IMR-90 (cell line): Measurements from ENCODE around the gene SORL1. TPM values are rescaled to one million over a fixed set of nuclear protein-coding genes. Genes with fewer than 3 reads are reported as not detected.

Source experiments
- ATAC-seq: fragments of 200-7000 bp; cut with Tn5 transposase; 2 replicates; pipeline ENCODE4 v1.9.1; 2020; ENCODE audit warnings: low read depth, mild to moderate bottlenecking, moderate library complexity
- BruUV-seq: library from RNA; stranded (reverse); fragments of 400-500 nt; replicated peaks from 2 replicates; lab custom pipeline; 2021; lab: Mats Ljungman, UMichigan
- CTCF ChIA-PET: fragments of 300-600 bp; formaldehyde crosslinking; extraction: SDS; loops from one replicate; lab custom pipeline; 2021; ENCODE audit warnings: antibody characterized with exemption; lab: Yijun Ruan, JAX
- POLR2A ChIA-PET: fragments of 300-600 bp; sonication (Branson Sonifier 250); formaldehyde crosslinking; loops from one replicate; lab custom pipeline; 2022; ENCODE audit warnings: antibody characterized with exemption; ENCODE audit not compliant: unreplicated experiment; lab: Charles Lee
- DNase-seq: peaks from one replicate; pipeline ENCODE4 v3.0.0; 2013
- H2AFZ ChIP-seq: replicated peaks from 2 replicates; pipeline ENCODE3; 2013; ENCODE audit warnings: low read length, mild to moderate bottlenecking; ENCODE audit not compliant: poor library complexity
- H2AK5ac ChIP-seq: 2 replicates; pipeline ENCODE4 v1.6.1; 2013; ENCODE audit warnings: low read depth, low read length, inconsistent platforms
- H2AK9ac ChIP-seq: replicated peaks from 2 replicates; pipeline ENCODE3; 2013; ENCODE audit warnings: mild to moderate bottlenecking, low read depth, low read length, moderate library complexity; ENCODE audit not compliant: poor library complexity
- H2BK120ac ChIP-seq: 2 replicates; pipeline ENCODE4 v1.6.1; 2013; ENCODE audit warnings: low read depth, low read length, inconsistent platforms
- H2BK15ac ChIP-seq: 3 replicates; pipeline ENCODE4 v1.6.1; 2013; ENCODE audit warnings: low read depth, low read length, inconsistent platforms
- H2BK20ac ChIP-seq: 2 replicates; pipeline ENCODE4 v1.6.1; 2013; ENCODE audit warnings: low read depth, mild to moderate bottlenecking, inconsistent platforms, low read length, moderate library complexity
- H2BK5ac ChIP-seq: 2 replicates; pipeline ENCODE4 v1.6.1; 2013; ENCODE audit warnings: mild to moderate bottlenecking, low read depth, low read length, inconsistent platforms; ENCODE audit not compliant: poor library complexity, severe bottlenecking
- H3K14ac ChIP-seq: replicated peaks from 2 replicates; pipeline ENCODE4 v1.6.1; 2013; ENCODE audit warnings: low read depth, low read length, inconsistent platforms
- H3K18ac ChIP-seq: 2 replicates; pipeline ENCODE4 v1.6.1; 2013; ENCODE audit warnings: low read depth, low read length, control low read depth
- H3K23ac ChIP-seq: 2 replicates; pipeline ENCODE4 v1.6.1; 2013; ENCODE audit warnings: low read depth, low read length, inconsistent platforms
- H3K27ac ChIP-seq: 2 replicates; pipeline ENCODE4 v1.5.1; 2013; ENCODE audit warnings: mild to moderate bottlenecking, control low read depth, low read length; ENCODE audit not compliant: insufficient read depth
- H3K27me3 ChIP-seq: 2 replicates; pipeline ENCODE4 v1.6.1; 2013; ENCODE audit warnings: low read length; ENCODE audit not compliant: control insufficient read depth, insufficient read depth
- H3K36me3 ChIP-seq: 2 replicates; pipeline ENCODE4 v1.6.1; 2013; ENCODE audit warnings: low read length, mixed read lengths; ENCODE audit not compliant: control insufficient read depth, insufficient read depth
- H3K4ac ChIP-seq: 2 replicates; pipeline ENCODE4 v1.6.1; 2013; ENCODE audit warnings: low read depth, low read length, inconsistent platforms
- H3K4me1 ChIP-seq: 2 replicates; pipeline ENCODE4 v1.6.1; 2013; ENCODE audit warnings: low read length, mixed read lengths; ENCODE audit not compliant: control insufficient read depth, insufficient read depth
- H3K4me2 ChIP-seq: 2 replicates; pipeline ENCODE4 v1.6.1; 2013; ENCODE audit warnings: low read depth, mild to moderate bottlenecking, control low read depth, low read length, moderate library complexity
- H3K4me3 ChIP-seq: 2 replicates; pipeline ENCODE4 v1.5.1; 2013; ENCODE audit warnings: low read depth, mild to moderate bottlenecking, control low read depth, low read length, moderate library complexity; ENCODE audit not compliant: insufficient read depth
- H3K56ac ChIP-seq: 2 replicates; pipeline ENCODE4 v1.6.1; 2013; ENCODE audit warnings: low read length, inconsistent platforms; ENCODE audit not compliant: insufficient read depth; ENCODE audit errors: extremely low read depth
- H3K79me1 ChIP-seq, 2 experiments: 2 replicates each; pipeline ENCODE4 v1.6.1; 2013; ENCODE audit warnings: low read length in 2 of 2, inconsistent platforms in 1 of 2, low read depth in 1 of 2
- H3K9ac ChIP-seq: 2 replicates; pipeline ENCODE4 v1.6.1; 2013; ENCODE audit warnings: low read depth, low read length, control low read depth
- H3K9me1 ChIP-seq: 2 replicates; pipeline ENCODE4 v1.6.1; 2013; ENCODE audit warnings: low read length, inconsistent platforms; ENCODE audit not compliant: insufficient read depth
- H3K9me3 ChIP-seq: 2 replicates; pipeline ENCODE4 v1.6.1; 2013; ENCODE audit warnings: low read length; ENCODE audit not compliant: control insufficient read depth, insufficient read depth
- H4K20me1 ChIP-seq: 2 replicates; pipeline ENCODE4 v1.6.1; 2013; ENCODE audit warnings: low read length, inconsistent platforms; ENCODE audit not compliant: insufficient read depth
- H4K5ac ChIP-seq: 2 replicates; pipeline ENCODE4 v1.6.1; 2013; ENCODE audit warnings: mild to moderate bottlenecking, low read depth, low read length, control low read depth
- H4K8ac ChIP-seq, 2 experiments: 2 replicates each; pipeline ENCODE4 v1.6.1; 2013; ENCODE audit warnings: low read depth in 2 of 2, low read length in 2 of 2, control low read depth in 1 of 2, inconsistent platforms in 1 of 2
- H4K91ac ChIP-seq: 2 replicates; pipeline ENCODE4 v1.6.1; 2013; ENCODE audit warnings: low read depth, low read length, inconsistent platforms; ENCODE audit not compliant: insufficient read depth
- BHLHE40 ChIP-seq: fragments of 150-350 bp; IDR thresholded peaks from 2 replicates; pipeline ENCODE4 v1.6.1; 2016; ENCODE audit warnings: mild to moderate bottlenecking, low read depth, low read length
- CEBPB ChIP-seq: IDR thresholded peaks from 2 replicates; pipeline ENCODE4 v1.6.1; 2012; ENCODE audit warnings: low read depth, low read length, improper control_type of control experiment
- CHD1 ChIP-seq: IDR thresholded peaks from 2 replicates; pipeline ENCODE4 v1.6.1; 2012; ENCODE audit warnings: low read depth, low read length, improper control_type of control experiment
- CTCF ChIP-seq: conservative IDR thresholded peaks from 2 replicates; pipeline ENCODE4 v1.5.1; 2012; ENCODE audit warnings: mild to moderate bottlenecking, low read depth, low read length, improper control_type of control experiment
- ELK1 ChIP-seq: fragments of 150-350 bp; IDR thresholded peaks from 2 replicates; pipeline ENCODE4 v1.6.1; 2016; ENCODE audit warnings: low read depth, mild to moderate bottlenecking, low read length, moderate library complexity, borderline replicate concordance
- FOS ChIP-seq: fragments of 150-350 bp; IDR thresholded peaks from 2 replicates; pipeline ENCODE4 v1.6.1; 2016; ENCODE audit warnings: low read depth, low read length
- MAFK ChIP-seq: IDR thresholded peaks from 2 replicates; pipeline ENCODE4 v1.6.1; 2012; ENCODE audit warnings: low read depth, low read length, improper control_type of control experiment
- MAZ ChIP-seq: IDR thresholded peaks from 2 replicates; pipeline ENCODE4 v1.6.1; 2012; ENCODE audit warnings: low read depth, mild to moderate bottlenecking, low read length, improper control_type of control experiment, moderate library complexity, borderline replicate concordance
- MXI1 ChIP-seq: IDR thresholded peaks from 2 replicates; pipeline ENCODE4 v1.6.1; 2012; ENCODE audit warnings: low read depth, mild to moderate bottlenecking, low read length, moderate library complexity, borderline replicate concordance
- NFE2L2 ChIP-seq: fragments of 150-350 bp; IDR thresholded peaks from 2 replicates; pipeline ENCODE4 v1.6.1; 2016; ENCODE audit warnings: low read depth, mild to moderate bottlenecking, low read length
- POLR2A ChIP-seq: IDR thresholded peaks from 2 replicates; pipeline ENCODE4 v1.6.1; 2012; ENCODE audit warnings: mild to moderate bottlenecking, low read depth, low read length
- RAD21 ChIP-seq: IDR thresholded peaks from 2 replicates; pipeline ENCODE4 v1.6.1; 2012; ENCODE audit warnings: low read length, improper control_type of control experiment
- RCOR1 ChIP-seq: IDR thresholded peaks from 2 replicates; pipeline ENCODE4 v1.6.1; 2012; ENCODE audit warnings: mild to moderate bottlenecking, low read length, improper control_type of control experiment; ENCODE audit not compliant: insufficient replicate concordance
- RFX5 ChIP-seq: IDR thresholded peaks from 2 replicates; pipeline ENCODE4 v1.8.0; 2012; ENCODE audit warnings: low read depth, mild to moderate bottlenecking, low read length, moderate library complexity
- SMC3 ChIP-seq: fragments of 150-350 bp; IDR thresholded peaks from 2 replicates; pipeline ENCODE4 v1.6.1; 2016; ENCODE audit warnings: low read depth, mild to moderate bottlenecking, antibody characterized with exemption, low read length, moderate library complexity
- USF2 ChIP-seq: fragments of 150-350 bp; IDR thresholded peaks from 2 replicates; pipeline ENCODE4 v1.6.1; 2017; ENCODE audit warnings: mild to moderate bottlenecking, antibody characterized with exemption, low read length, low read depth
- WGBS, 2 experiments: methylation state at CpG; one replicate each; pipeline versions ENCODE4 v1.1.5 to v1.1.7; 2013; ENCODE audit warnings: missing lambda C conversion rate in 2 of 2; ENCODE audit not compliant: insufficient read length in 1 of 2; ENCODE audit errors: extremely low coverage in 2 of 2; 5-methylcytosine and 5-hydroxymethylcytosine counted together
- dilution Hi-C: fragments of 300-500 bp; cut with HindIII; formaldehyde crosslinking; loops from one replicate; pipeline ENCODE4 v1.14.3; 2018; ENCODE audit warnings: low sequenced_read_pairs; ENCODE audit not compliant: unreplicated experiment
- in situ Hi-C: fragments of 300-500 bp; cut with MboI; formaldehyde crosslinking; loops from 3 replicates; pipeline ENCODE4 v1.14.3; 2019; ENCODE audit warnings: low sequenced_read_pairs, inconsistent platforms, mixed read lengths
- intact Hi-C: fragments of 100-400 bp; cut with micrococcal nuclease; formaldehyde crosslinking; loops from 2 replicates; pipeline ENCODE4 v1.10.0; 2022
- polyA plus RNA-seq, 3 experiments: library from polyadenylated mRNA; depleted of rRNA; stranded (reverse); fragments of >200 nt; gene quantifications; 2 replicates each; pipeline ENCODE4 v1.2.3, GENCODE V29; 2012; ENCODE audit warnings: low replicate concordance in 1 of 3
- total RNA-seq: library from RNA; depleted of rRNA; stranded (reverse); fragments of >200 nt; gene quantifications from 2 replicates; pipeline ENCODE4 v1.2.3, GENCODE V29; 2012

Gene SORL1
- total and polyA plus RNA-seq, 2 of the 4 experiments (the other 2 are of a cell fraction), result 1.0 to 2.0 TPM

GRCh38 chr11:121414141-121414913 lies 37.8 kb upstream of the SORL1 start:
- ATAC-seq (no peak), DNase-seq (no peak)
- CTCF ChIA-PET, result no interaction called here
- Histone ChIP-seq H2BK120ac (no peak overlapping the region), H2BK20ac (no peak overlapping the region), H3K4ac (no peak overlapping the region), H4K91ac (no peak overlapping the region), H4K5ac (no peak overlapping the region), H3K9ac (no peak overlapping the region), H3K9me1 (no peaks in the 10 kb centered on the region), H3K23ac (no peak overlapping the region), H3K79me1 (no peaks in the 10 kb centered on the region), H3K4me1 (no peaks in the 10 kb centered on the region; the same call in 1 of the 2 replicates), H2BK15ac (no peak overlapping the region), H2BK5ac (no peak overlapping the region), H3K9me3 (no peaks in the 10 kb centered on the region), H3K27me3 (peaks cover 4% of the 10 kb centered on the region; the same call in 1 of the 2 replicates), H3K18ac (no peak overlapping the region), H3K56ac (no peak overlapping the region), H3K4me3 (no peak overlapping the region), H2AK9ac (no peak overlapping the region), H4K8ac (no peak overlapping the region), H3K4me2 (no peak overlapping the region), H2AK5ac (no peak overlapping the region), H4K20me1 (no peaks in the 10 kb centered on the region), H3K36me3 (no peaks in the 10 kb centered on the region), H3K27ac (no peak overlapping the region), H2AFZ (no peak overlapping the region), H3K14ac (no peak overlapping the region)
- dilution Hi-C loops (no loop called here), intact Hi-C loops (no loop called here), in situ Hi-C loops (no loop called here)
- 100% methylated on average over 2 of the region's 2 CpGs; no CpG with 5 or more reads in 1 of the 2 experiments for WGBS, 2 experiments
- POLR2A ChIA-PET, result no interaction called here
- TF ChIP-seq CHD1, result no peak
- TF ChIP-seq ELK1, result no peak
- no peak for TF ChIP-seq NFE2L2
- no peak for TF ChIP-seq MAFK
- no peak for TF ChIP-seq MAZ
- no peak for TF ChIP-seq SMC3
- TF ChIP-seq MXI1, result no peak
- no peak for TF ChIP-seq USF2
- TF ChIP-seq BHLHE40, result no peak
- TF ChIP-seq RFX5, result no peak
- no peak for TF ChIP-seq POLR2A
- no peak for TF ChIP-seq RCOR1
- TF ChIP-seq CEBPB, result no peak
- no peak for TF ChIP-seq RAD21
- TF ChIP-seq CTCF, result no peak
- no peak for TF ChIP-seq FOS
- BruUV-seq, result no TSS peak
